ENCODE results near the gene NAA20.

The NAA20 gene

DNA sequence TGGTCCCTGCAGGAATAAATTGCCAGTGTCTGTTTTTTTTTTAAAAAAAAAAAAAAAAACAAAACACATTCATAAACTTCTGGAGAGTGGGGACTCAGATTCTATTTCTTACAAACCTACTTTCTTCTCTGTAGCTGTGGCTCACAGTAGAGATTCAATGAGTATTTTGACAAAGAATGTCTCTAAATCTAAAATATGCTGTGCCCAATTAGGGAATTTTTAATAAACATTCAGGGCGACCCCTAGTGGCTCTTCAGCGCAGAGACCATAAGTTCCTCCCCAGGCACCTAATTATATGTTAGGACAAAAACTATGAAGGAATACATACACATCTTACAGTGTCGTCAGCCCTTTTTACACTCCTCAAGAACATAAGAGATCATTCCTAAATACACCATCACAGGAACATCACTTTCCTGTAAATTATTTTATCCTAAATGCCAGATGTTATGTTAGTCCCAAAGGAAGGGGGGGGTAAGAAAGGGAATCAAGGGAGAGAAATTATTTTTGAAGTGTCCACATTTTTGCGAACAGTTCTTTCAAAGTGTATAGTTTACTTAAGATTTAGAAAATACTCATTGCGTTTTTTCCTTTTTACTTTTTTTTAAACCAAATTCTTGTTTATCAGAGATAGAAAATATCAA, 21.8 kb upstream of the NAA20 start:
- peak; percentile 57 for DNase-seq (ENCODE audit: extremely low spot score)
- POLR2A ChIA-PET = no interaction called here
- CTCF ChIA-PET = interaction anchor here (0.7 to 4.4 kb wide), 18 partner anchors 12 to 209 kb away, joined by 3 to 25 read pairs (median 5); partner anchors contain the start of gene NAA20
- TF ChIP-seq, protein P1, sequence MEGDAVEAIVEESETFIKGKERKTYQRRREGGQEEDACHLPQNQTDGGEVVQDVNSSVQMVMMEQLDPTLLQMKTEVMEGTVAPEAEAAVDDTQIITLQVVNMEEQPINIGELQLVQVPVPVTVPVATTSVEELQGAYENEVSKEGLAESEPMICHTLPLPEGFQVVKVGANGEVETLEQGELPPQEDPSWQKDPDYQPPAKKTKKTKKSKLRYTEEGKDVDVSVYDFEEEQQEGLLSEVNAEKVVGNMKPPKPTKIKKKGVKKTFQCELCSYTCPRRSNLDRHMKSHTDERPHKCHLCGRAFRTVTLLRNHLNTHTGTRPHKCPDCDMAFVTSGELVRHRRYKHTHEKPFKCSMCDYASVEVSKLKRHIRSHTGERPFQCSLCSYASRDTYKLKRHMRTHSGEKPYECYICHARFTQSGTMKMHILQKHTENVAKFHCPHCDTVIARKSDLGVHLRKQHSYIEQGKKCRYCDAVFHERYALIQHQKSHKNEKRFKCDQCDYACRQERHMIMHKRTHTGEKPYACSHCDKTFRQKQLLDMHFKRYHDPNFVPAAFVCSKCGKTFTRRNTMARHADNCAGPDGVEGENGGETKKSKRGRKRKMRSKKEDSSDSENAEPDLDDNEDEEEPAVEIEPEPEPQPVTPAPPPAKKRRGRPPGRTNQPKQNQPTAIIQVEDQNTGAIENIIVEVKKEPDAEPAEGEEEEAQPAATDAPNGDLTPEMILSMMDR (IDR thresholded peaks at IDR 0.05; ENCODE audit: control extremely low read depth, extremely low read depth, low read depth, missing control alignments) = peak; percentile 72

GRCh38 chr20:19996222-19996621, 20.9 kb upstream of the NAA20 start:
- TF ChIP-seq, protein P1 (IDR thresholded peaks at IDR 0.05; ENCODE audit: control extremely low read depth, extremely low read depth, low read depth, missing control alignments) = no peak
- no peak for DNase-seq (ENCODE audit: extremely low spot score)
- ChIA-PET CTCF (interaction anchor here (1.0 to 1.7 kb wide), 3 partner anchors 17 to 99 kb away, joined by 3 to 6 read pairs (median 3); no protein-coding TSS in a partner anchor), POLR2A (no interaction called here)

GRCh38 chr20:19996917-19997316, 20.2 kb upstream of the NAA20 start:
- CTCF ChIA-PET = interaction anchor here (1.0 to 4.1 kb wide), 5 partner anchors 16 to 99 kb away, joined by 3 to 20 read pairs (median 3); partner anchors contain the start of gene NAA20
- POLR2A ChIA-PET = no interaction called here
- TF ChIP-seq, protein P1 (IDR thresholded peaks at IDR 0.05; ENCODE audit: control extremely low read depth, extremely low read depth, low read depth, missing control alignments) = no peak
- no peak for DNase-seq (ENCODE audit: extremely low spot score)

- TF ChIP-seq, protein P1 (IDR thresholded peaks at IDR 0.05; ENCODE audit: control extremely low read depth, extremely low read depth, low read depth, missing control alignments) = no peak
- CTCF ChIA-PET = interaction anchor here (0.7 to 4.1 kb wide), 5 partner anchors 9 to 96 kb away, joined by 3 to 20 read pairs (median 4); partner anchors contain the start of gene NAA20
- no peak for DNase-seq (ENCODE audit: extremely low spot score)
- POLR2A ChIA-PET = no interaction called here
Observed at GRCh38 chr20:19998990-19999705, 18.0 kb upstream of the NAA20 start.

DNA sequence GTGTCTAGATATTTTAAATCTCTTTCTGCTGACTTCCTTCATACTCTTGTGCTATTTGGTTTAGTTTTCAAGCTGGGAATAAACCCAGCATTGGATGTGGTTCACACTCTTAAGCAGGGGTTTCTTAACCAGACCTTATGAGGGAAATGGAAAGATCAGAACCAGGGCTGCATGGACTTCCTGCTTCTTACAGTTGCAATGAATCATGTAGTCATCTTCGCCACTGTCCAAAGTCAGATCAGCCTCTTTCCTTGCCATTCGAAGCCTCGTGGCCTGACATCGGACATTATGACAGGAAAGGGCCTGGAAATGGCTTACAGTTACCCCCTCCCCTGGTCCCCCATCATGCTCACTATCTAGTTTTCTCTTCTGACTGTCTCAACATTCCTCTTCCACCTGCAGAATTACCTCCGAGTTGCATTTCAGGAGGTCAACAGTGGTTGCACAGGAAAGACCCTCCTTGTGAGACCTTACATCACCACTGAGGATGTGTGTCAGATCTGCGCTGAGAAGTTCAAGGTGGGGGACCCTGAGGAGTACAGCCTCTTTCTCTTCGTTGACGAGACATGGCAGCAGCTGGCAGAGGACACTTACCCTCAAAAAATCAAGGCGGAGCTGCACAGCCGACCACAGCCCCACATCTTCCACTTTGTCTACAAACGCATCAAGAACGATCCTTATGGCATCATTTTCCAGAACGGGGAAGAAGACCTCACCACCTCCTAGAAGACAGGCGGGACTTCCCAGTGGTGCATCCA, 16.8 kb upstream of the NAA20 start:
- TF ChIP-seq, protein P1 (IDR thresholded peaks at IDR 0.05; ENCODE audit: control extremely low read depth, extremely low read depth, low read depth, missing control alignments) = no peak
- CTCF ChIA-PET = interaction anchor here (0.9 to 4.1 kb wide), 4 partner anchors 11 to 94 kb away, joined by 3 to 20 read pairs (median 4); partner anchors contain the start of gene NAA20
- no peak for DNase-seq (ENCODE audit: extremely low spot score)
- POLR2A ChIA-PET = no interaction called here

Measured in GM10248 (cell line).